Heart left ventricle (tissue), 16 donors: Measurements from ENCODE around the gene GNB5. TPM values are rescaled to one million over a fixed set of nuclear protein-coding genes. Genes with fewer than 3 reads are reported as not detected.
"Not testable (repeated sequence)": the region's sequence is repeated elsewhere in the genome, so short reads cannot be mapped to it uniquely, and the experiment has no call there.

Experiments
- ATAC-seq, 4 donors: fragments of 200-7000 bp; cut with Tn5 transposase; one replicate each; pipeline ENCODE4 v1.9.1; 2020 to 2022; ENCODE audit warnings: moderate library complexity in 4 of 4, mild to moderate bottlenecking in 3 of 4, moderate number of reproducible peaks in 1 of 4
- DNase-seq, 5 donors: peaks; one replicate each; pipeline ENCODE4 v3.0.0-alpha.2; 2020
- H3K27ac ChIP-seq, 12 donors: fragments of 200-600 bp; sonication (generic) in 4 of 12; one replicate each; pipeline versions ENCODE4 v1.5.0 to v1.8.0; 2016 to 2022; ENCODE audit warnings: mild to moderate bottlenecking in 2 of 12
- H3K27me3 ChIP-seq, 9 donors: fragments of 200-600 bp; sonication (generic) in 2 of 9; one replicate each; pipeline versions ENCODE4 v1.5.1 to v1.8.0; 2016 to 2022; ENCODE audit warnings: mild to moderate bottlenecking in 3 of 9
- H3K36me3 ChIP-seq, 9 donors: fragments of 200-600 bp; sonication (generic) in 2 of 9; one replicate each; pipeline versions ENCODE4 v1.5.0 to v1.8.0; 2018 to 2022; ENCODE audit warnings: mild to moderate bottlenecking in 2 of 9
- H3K4me1 ChIP-seq, 12 donors: fragments of 200-600 bp; sonication (generic) in 4 of 12; one replicate each; pipeline versions ENCODE4 v1.5.0 to v1.8.0; 2016 to 2022; ENCODE audit warnings: mild to moderate bottlenecking in 3 of 12
- H3K4me3 ChIP-seq, 12 donors: fragments of 200-600 bp; sonication (generic) in 4 of 12; one replicate each; pipeline versions ENCODE4 v1.5.0 to v1.8.0; 2017 to 2022; ENCODE audit warnings: mild to moderate bottlenecking in 9 of 12, moderate library complexity in 4 of 12
- H3K9me3 ChIP-seq, 12 donors: fragments of 200-600 bp; sonication (generic) in 4 of 12; one replicate each; pipeline versions ENCODE4 v1.5.0 to v1.8.0; 2016 to 2022; ENCODE audit warnings: mild to moderate bottlenecking in 1 of 12
- CTCF ChIP-seq, 12 donors: fragments of 200-600 bp; sonication (generic) in 4 of 12; IDR thresholded peaks; one replicate each; pipeline versions ENCODE4 v1.5.0 to v1.8.0; 2018 to 2022; ENCODE audit warnings: antibody characterized with exemption in 12 of 12, mild to moderate bottlenecking in 5 of 12
- POLR2A ChIP-seq, 2 donors: fragments of 450-650 bp; IDR thresholded peaks; one replicate each; pipeline ENCODE4 v1.6.1; 2017; ENCODE audit warnings: antibody characterized with exemption in 2 of 2, mild to moderate bottlenecking in 2 of 2, moderate library complexity in 2 of 2
- WGBS, 4 donors: extraction: QIAGEN DNeasy Blood & Tissue Kit in 2 of 4; methylation state at CpG; one replicate each; pipeline versions ENCODE4 v1.1.5 to v1.1.7; 2013 to 2018; 5-methylcytosine and 5-hydroxymethylcytosine counted together
- intact Hi-C, 10 donors: fragments of 100-400 bp; cut with DNase I; formaldehyde crosslinking; loops; one replicate each; pipeline versions ENCODE4 v1.11.1 to v1.14.2; 2022
- polyA plus RNA-seq, 2 donors: library from polyadenylated mRNA; stranded (reverse); fragments of 200-250 nt; gene quantifications; one replicate each; pipeline ENCODE4 v1.2.3, GENCODE V29; 2013
- total RNA-seq, 9 donors: library from RNA; depleted of rRNA in 2 of 9; stranded (reverse); fragments of >200 nt in 2 of 9; fragmentation: NEBNext Ultra II Directional in 3 of 9; extraction: Animal tissue kit (Norgen Biotek cat#: 25700) in 3 of 9; gene quantifications; one replicate each; pipeline versions ENCODE4 v1.1.0 to v1.2.4, GENCODE V29; 2016 to 2023
- donor health status: ischemic (EF 13 %, LVEDD 7.1; RV severe dilation, severe dysfunction).
- donor health status: healthy with polysubstance abuse.
- donor health status: DM: no; HTN: yes; CAD: no.
- donor health status: DM: no; HTN: no; CAD: no.
- donor health status: ischemic (EF 25% LVEDD 6.9; RV normal size, moderate dysfunction).
- donor health status: ischemic (EF 25% LVEDD 5.7; RV mildly dilated, moderate dysfunction).
- donor health status: healthy.
- donor health status: DM: yes; HTN: yes; CAD: no.
- donor health status: ischemic (EF 35%, LVEDD 5.7; RV mildly dilated, moderate dysfunction).
- donor health status: nonischemic (EF 11% LVEDD 7.7; RV severe dilation, severe dysfunction).
- donor health status: DM: yes; HTN: yes; CAD: no.
- donor health status: PGD.
- donor health status: ischemic (EF 29% LVEDD 5.4; RV normal size, mild dysfunction).
- donor health status: nonischemic (EF 23%, LVEDD 6.1; RV moderate dilation, normal function).

GNB5 gene
- total and polyA plus RNA-seq, 11 donors = 4.2 to 12.4 (median 7.7) TPM

- no peaks in the 10 kb centered on the region for H3K36me3 ChIP-seq
- no peaks in the 10 kb centered on the region for H3K27me3 ChIP-seq
- DNase-seq (no peak), ATAC-seq (no peak)
- no peak overlapping the region for H3K4me3 ChIP-seq
- H3K4me1 ChIP-seq = peaks cover 0 to 6% (median 0%) of the 10 kb centered on the region in 12 donors
- no peak for TF ChIP-seq CTCF (IDR thresholded peaks at IDR 0.05)
- no peak for TF ChIP-seq POLR2A (IDR thresholded peaks at IDR 0.05)
- no peaks in the 10 kb centered on the region for H3K9me3 ChIP-seq
- H3K27ac ChIP-seq = no peak overlapping the region
- whole genome bisulfite sequencing, 4 donors = 25 to 40% (median 31%) methylated on average over 4 of the region's 4 CpGs
- intact Hi-C loops = no loop called here
Measured at GRCh38 chr15:52171386-52171785, 19.8 kb downstream of the GNB5 start.

GRCh38 chr15:52170199-52170598 is 21.0 kb downstream of the GNB5 start:
- H3K27ac ChIP-seq, ATAC-seq, H3K4me1 ChIP-seq, H3K4me3 ChIP-seq, DNase-seq, H3K36me3 ChIP-seq, H3K9me3 ChIP-seq, intact Hi-C loops, H3K27me3 ChIP-seq: not testable (repeated sequence)
- WGBS, 4 donors = 97 to 98% (median 98%) methylated on average over 3 of the region's 3 CpGs

- 76 to 83% (median 82%) methylated on average over 5 of the region's 5 CpGs for WGBS, 4 donors
- H3K27ac ChIP-seq, H3K4me3 ChIP-seq, ATAC-seq, H3K4me1 ChIP-seq, H3K27me3 ChIP-seq, H3K36me3 ChIP-seq, intact Hi-C loops, DNase-seq, H3K9me3 ChIP-seq: not testable (repeated sequence)
Measured at GRCh38 chr15:52165494-52166131, 25.6 kb downstream of the GNB5 start.

- H3K27me3 ChIP-seq = no peaks in the 10 kb centered on the region
- DNase-seq (no peak), ATAC-seq (no peak)
- no peaks in the 10 kb centered on the region for H3K4me1 ChIP-seq
- H3K4me3 ChIP-seq = no peak overlapping the region
- intact Hi-C loops = no loop called here
- TF ChIP-seq CTCF (IDR thresholded peaks at IDR 0.05) = no peak
- no peak for TF ChIP-seq POLR2A (IDR thresholded peaks at IDR 0.05)
- 84 to 94% (median 92%) methylated on average over 2 of the region's 2 CpGs for WGBS, 4 donors
- H3K9me3 ChIP-seq = no peaks in the 10 kb centered on the region
- H3K36me3 ChIP-seq = peaks cover 0 to 7% (median 0%) of the 10 kb centered on the region in 9 donors
- no peak overlapping the region for H3K27ac ChIP-seq
Measured at GRCh38 chr15:52164631-52165265, 26.4 kb downstream of the GNB5 start.

GRCh38 chr15:52163321-52164190 is 27.6 kb downstream of the GNB5 start:
- H3K36me3 ChIP-seq = peaks cover 0 to 7% (median 0%) of the 10 kb centered on the region in 9 donors
- no peak overlapping the region for H3K4me3 ChIP-seq
- no peak overlapping the region for H3K27ac ChIP-seq
- no peaks in the 10 kb centered on the region for H3K27me3 ChIP-seq
- WGBS, 4 donors = 81 to 89% (median 88%) methylated on average over 16 to 19 of the region's 19 CpGs
- no peak for DNase-seq
- no peaks in the 10 kb centered on the region for H3K9me3 ChIP-seq
- TF ChIP-seq POLR2A (IDR thresholded peaks at IDR 0.05) = no peak
- TF ChIP-seq CTCF (IDR thresholded peaks at IDR 0.05) = peak in 5 of 12 donors; percentile 13 to 21 (median 15)
- intact Hi-C loops = no loop called here
- no peaks in the 10 kb centered on the region for H3K4me1 ChIP-seq
- ATAC-seq = no peak
